GM21423 (cell line): ENCODE data around the gene OSBPL3.

Experiments used
- ATAC-seq: cut with Tn5 transposase; IDR thresholded peaks from one replicate; pipeline ENCODE4 v1.9.1; 2021; ENCODE audit warnings: mild to moderate bottlenecking, moderate library complexity; ENCODE audit not compliant: unreplicated experiment

OSBPL3 gene

DNA sequence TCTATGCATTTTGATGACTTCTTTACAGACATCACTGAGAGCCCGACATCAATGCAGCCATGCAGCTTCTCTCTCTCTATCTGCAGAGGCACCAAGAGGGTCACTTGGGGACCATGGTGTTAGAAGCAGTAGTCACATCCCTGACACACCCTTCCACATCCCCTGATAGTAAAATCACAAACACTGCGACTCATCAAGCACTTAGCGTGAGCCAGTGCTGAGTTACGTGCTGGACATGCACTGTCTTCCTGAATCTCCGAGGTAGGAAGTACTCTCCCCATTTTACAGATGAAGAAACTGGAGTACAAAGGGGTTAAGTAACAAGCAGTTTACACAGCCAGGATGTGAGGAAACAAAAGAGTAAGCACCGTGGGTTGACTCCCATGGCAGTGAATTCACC, 109.2 kb downstream of the OSBPL3 start:
- no peak for ATAC-seq

DNA sequence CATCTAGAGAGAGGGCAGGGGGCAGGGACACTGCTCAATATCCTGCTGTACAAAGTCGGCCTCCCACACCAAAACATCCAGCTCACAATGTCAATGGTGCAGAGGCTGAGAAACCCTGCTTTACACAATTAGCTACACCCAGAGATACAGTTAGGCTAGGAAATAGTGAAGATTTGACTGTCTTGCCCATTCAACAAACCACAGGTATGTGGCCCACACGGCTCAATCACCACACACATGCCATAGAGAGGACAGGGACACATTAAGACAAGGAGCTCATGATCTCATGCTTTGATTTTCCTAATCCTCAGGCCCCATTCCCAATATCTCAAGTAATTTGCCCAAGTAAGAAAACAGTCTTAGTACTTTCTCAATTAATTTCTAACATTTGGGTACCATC, 110.4 kb downstream of the OSBPL3 start:
- ATAC-seq = no peak

DNA sequence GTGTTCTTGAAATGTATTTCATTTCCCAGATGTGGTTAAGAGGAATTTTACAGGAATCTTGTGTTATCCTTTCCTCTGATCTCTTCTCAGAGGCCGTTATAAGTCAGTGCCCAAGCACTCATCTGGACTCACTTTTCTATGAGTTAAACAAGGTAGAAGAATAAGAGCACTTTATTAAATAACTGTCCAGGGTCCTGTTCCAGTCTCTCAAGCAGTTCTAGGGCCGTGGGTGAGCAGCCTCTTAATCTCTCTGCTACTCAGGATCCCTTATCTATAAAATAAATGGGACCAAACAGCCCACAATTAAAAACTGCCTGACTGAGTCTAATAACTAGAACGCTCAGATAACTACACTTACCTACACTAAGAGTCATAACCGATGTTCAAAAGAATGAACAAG, 111.2 kb downstream of the OSBPL3 start:
- ATAC-seq = no peak

DNA sequence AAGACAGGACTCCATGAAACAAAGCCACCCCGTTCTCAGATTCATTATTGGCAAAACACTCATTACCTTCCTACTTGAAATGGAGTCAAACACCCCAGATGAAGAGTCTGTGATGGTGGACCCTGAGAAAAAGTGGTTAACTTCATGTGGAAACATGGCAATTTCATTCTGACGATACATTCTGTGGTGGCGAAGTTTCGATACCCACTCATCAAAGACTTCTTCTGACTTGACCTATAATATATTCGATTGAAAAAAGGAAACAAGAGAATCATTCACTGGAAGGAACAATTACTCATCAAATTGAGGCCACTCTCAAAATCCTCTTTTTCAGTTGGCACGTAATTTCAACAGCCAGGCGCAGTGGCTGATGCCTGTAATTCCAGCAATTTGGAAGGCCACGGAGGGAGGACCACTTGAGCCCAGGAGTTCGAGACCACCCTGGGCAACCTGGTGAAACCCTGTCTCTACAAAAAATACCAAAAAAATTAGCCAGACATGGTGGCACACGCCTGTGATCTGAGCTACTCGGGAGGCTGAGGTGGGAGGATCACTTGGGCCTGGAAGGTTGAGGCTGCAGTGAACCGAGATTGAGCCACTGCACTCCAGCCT, 113.9 kb downstream of the OSBPL3 start:
- ATAC-seq = no peak

DNA sequence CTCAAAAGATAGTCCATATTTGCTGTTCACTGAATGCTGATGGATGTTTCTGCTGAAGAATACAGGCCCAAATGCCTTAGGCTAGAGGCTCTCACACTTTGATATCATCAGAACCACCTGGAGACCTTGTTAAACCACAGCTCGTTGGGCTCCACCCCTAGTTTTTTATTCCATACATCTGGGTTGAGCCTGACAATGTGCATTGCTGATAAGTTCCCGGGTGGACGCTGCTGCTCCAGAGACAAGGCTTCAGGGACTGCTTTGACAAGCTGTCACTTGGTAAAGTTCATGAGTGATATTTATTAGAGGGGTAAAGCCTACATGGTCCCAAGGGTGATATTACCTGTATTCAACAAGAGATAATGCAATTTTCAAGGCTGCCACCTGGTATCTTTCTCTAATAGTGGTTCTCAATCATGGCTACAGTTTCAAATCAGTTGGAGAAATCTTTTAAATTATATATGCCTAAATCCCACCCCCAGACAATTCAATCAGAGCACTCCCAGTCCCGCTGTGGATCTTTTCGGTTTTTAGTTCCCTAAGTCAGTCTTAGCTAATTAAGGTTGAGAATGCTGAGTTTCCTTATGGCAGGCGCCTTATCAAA, 115.7 kb downstream of the OSBPL3 start:
- no peak for ATAC-seq

DNA sequence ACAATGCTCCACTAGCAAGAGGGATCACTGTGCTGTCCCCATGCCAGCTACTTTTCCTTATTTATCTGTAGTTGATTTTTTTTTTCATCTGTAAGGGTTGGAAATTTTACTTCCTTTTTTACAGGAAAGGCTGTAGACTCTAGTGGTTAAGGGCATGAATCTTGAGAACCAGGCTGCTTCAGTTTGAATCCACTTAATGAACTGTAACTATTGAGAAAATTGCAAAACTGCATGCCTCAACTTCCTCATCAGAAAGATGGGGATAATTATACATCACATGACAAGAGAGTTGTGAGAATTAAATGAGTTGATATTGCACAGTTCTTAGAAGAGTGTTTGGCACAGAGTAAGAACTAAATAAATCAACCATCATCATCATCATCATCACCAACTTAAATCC, 116.4 kb downstream of the OSBPL3 start:
- ATAC-seq = no peak

DNA sequence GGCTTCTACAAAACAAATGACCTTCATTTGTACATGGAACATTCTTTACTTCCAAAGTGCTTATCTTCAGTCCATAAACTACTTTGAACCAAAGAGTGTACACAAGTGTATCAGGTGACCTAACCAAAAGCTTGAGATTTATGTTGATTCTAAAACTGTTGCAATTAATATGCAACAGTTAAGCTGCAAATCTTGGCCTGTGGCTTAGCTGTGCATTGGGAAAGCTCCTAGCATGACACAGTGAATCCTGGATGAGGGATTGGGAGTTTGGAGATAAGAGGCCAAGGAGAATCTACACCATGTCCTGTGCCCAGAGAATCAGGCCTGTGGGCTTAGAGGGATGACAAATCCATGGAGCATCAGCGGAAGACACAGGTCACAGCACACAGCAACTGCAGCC, 117.5 kb downstream of the OSBPL3 start:
- no peak for ATAC-seq

DNA sequence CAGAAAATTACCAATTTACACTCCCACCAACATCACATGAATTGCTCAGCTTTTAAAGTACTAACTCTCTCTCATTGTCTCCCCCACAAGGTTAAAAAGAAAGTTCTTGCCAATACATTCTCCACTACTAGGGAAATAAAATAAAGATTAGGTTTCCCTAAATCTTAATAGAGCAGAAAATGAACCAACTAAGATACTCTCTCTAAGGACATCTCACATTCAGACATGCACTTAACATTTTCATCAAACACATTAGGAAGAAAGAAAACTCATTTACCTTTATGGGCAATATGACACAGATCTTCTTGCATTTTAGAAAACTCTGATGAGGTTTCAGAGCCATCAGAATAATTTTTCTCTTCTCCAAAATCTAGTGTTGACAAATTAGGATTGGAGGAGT, 118.6 kb downstream of the OSBPL3 start:
- no peak for ATAC-seq

DNA sequence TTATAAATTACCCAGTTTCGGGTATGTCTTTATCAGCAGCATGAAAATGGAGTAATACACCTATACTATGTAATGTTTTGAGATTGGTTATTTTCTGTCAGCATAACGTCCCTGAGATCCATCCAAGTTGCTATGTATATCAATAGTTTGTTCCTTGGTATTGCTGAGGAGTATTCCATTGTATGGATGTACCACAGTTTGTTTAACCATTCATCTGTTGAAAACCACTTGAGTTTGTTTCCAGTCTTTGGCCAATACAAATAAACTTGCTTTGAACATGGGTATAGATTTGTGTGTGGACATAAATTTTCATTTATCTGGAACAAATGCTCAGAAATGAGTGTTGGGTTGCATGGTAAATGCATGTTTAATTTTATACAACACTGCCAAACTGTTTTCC, 119.4 kb downstream of the OSBPL3 start:
- no peak for ATAC-seq

DNA sequence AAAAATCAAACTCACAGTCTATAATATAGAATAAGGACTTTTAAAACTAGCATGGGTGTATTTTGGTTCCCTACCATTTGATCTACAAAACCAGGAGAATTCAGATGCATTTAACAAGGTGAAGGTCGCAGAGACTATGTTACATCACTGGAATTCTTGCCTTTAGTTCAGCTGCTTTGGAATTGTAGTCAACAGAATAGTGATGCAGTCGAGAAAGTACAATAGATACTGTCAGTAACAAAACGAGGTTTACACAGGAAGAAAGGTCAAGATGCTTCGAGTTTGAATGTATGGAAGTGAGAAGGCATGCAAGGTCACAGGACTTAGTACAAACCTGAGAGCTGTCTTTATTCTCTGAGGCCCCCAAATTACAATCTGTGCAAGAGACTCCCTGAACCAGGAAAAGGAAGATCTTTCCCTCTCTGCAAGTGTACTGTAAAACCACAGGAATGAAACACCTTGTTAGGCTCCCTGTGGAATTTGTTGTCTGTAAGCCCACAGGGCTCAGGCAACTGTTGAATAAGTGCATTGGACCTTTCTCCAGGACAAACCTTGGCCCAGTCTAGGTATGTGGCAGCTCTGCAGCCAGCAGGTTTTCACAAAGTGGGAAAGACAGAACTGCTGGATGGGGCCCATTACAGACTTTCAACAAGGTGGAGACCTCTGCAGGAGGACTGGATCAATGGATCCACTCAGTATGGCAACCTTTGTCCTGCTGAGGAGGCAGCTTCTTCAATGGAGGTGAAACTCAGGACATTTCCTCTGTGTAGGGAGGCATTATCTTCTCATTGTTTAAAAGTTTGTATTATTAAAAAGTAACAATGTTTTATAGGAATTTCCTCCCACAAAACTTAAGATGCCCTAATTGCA, 121.6 kb downstream of the OSBPL3 start:
- ATAC-seq = no peak

DNA sequence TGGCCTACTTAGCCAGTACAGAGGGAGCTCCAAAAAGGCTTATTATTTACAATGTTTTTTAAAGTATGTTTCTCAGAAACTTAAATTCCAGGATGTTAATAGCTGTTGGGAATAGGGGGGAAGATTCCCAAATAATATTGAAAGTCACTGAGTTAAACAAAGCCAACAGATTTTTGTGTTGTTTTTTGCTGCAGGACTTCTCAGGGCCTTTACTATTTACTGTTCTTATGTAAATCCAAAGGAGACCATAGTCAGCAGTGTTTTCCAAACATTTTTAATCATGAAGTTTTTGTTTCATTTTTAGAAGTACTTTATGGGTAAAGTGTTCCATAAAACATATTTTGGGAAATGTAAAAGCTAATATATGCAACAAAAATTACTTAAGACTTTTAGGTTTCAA, 122.4 kb downstream of the OSBPL3 start:
- ATAC-seq = no peak

DNA sequence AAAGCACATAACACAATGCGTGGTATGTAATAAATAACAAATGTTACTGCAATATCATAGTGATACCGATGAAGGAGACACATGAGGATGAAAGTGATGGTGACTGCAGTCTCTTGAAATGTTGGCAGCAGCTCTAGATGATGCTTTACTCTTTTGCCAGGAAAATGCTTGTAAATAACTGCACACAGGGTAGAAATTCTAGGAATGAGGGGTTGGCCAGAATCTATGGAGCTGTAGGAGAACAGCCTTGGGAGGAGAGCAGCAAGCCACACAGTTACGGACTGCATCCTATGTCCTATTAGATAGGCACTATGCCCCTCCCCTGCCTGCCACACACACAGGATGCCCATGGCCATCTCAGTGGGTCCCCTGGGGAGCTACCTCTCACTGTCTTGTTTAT, 125.1 kb downstream of the OSBPL3 start:
- ATAC-seq = no peak

DNA sequence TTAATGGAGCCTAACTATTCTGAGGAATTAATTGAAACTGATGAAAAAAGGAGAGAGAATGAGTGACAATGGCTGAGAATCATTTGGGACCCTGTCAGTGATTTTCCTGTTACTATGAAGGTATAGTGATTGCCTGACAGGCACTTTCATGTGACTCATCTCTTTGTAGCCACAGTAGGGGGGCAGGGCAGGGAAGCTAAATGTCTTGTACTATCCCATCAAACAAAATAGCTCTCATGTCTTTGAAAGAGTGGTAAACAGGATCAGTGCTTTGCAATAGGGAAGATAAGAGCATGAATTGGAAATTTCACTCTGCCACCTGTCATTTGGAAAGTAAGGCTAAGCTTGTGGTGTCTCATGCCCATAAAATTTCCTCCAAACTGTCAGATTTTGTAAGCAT, 128.2 kb downstream of the OSBPL3 start:
- no peak for ATAC-seq

DNA sequence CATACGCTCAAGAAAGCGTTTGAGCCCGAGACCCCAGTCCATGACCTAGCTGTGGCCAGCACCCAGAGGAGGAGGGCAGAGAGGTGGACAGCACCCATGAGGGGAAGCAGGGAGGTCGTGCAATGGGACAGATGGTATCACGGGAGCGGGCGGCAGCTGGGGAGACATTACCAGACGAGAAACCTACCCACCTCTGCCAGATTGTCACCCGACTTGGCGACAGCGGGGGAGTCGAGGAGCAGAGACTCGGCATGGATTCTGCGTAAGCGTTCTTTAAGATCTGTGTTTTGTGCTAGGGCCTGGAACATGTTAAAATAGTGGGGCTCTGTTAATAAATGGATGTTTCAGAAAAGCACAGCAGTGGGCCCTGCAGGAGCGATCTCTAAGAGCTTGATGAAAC, 131.1 kb downstream of the OSBPL3 start:
- no peak for ATAC-seq

DNA sequence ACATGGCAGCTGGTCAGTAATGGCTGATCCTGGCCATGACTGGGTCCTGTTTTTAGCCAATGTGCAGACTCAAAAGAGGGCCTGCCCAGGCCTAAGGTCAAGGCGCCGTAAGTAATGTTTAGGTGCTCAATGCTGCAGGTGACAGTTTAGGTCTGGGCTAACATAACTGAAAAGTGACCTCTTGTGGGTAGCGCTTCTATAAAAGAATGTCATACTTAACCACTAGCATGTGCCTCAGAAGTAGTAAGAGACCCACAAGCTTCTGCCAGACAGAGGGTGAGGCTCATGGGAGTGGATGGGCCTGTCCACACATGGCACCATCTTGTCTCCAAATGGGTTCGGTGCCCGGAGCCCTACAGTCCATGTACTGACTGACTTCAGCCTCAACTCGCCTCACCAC, 132.2 kb downstream of the OSBPL3 start:
- no peak for ATAC-seq

DNA sequence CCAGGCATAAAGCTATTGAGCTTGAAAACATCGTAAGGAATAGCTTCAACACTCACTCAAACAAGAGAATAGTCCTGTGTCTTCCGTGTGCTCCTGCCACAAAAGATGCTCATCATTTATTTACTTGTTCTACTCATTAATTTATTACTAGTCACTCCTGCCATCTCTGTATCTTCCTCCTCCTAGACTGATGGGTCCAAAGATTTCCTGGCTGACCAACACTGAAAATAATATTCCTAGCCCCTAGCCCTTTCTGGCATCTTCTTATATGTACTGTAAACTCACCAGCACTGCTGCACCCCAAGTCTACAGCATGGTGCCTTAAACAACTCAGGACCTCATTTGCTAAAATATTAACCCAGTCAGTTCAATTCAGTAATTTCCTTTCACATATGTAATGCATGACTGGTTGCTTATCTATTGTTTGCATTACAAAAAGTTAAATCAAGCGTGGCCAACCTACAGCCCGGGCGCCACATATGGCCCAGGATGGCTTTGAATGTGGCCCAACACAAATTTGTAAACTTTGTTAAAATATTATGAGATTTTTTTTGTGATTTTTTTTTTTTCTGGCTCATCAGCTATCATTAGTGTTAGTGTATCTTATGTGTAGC, 136.1 kb downstream of the OSBPL3 start:
- no peak for ATAC-seq

DNA sequence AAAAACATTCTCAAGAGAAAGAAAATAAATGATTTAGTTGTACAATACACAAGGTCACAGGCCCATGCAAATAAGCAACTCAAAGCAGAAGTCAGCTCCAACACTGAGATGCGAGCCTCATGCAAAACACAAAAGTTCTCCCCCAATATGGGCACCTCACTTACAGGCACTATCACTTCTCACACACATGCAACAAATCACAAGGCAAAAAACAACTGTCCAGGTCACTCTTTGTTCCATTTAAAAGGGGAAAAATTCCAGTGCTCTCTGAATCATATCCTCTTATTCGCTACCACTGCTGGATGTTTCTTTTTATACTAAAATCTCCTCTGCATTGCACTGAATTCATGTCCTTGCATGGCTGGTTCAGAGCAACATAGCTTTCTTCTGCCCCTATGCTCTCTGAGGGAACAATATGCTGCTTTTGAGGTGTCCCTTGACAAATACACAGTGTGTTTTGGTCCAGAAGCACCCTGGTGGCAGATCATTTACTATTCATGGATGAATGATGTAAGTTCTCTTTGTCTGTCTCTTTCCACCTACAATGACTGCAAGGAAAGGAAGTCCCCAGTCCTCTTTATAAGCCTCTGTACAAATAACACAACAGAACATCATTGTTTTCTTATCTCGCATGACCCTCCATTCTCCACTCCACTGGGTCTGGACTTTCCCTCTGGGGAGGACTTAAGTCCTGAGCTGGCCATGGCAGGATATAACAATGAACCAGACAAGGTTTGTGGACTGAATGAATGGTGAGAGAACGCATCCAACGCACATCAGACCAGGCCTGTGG, 137.3 kb downstream of the OSBPL3 start:
- ATAC-seq = peak; percentile 45

DNA sequence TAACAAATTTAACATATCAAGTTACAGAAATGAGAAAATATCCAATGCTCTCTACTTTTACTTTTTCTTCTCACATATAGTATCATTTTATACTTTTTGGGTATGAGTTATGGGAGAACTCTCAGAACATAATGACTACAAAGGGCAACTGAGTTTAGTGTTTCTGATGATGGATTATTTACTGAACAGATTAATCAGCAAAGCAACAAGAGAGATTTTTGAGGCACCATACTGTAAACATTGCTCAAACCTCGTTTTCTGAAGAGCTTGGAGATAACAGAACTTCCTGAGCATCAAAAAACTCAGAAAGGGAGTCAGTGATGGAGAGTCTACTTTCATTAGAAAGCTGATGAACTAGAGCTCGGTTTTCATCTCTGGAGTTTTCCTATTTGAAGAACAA, 137.9 kb downstream of the OSBPL3 start:
- ATAC-seq = no peak

DNA sequence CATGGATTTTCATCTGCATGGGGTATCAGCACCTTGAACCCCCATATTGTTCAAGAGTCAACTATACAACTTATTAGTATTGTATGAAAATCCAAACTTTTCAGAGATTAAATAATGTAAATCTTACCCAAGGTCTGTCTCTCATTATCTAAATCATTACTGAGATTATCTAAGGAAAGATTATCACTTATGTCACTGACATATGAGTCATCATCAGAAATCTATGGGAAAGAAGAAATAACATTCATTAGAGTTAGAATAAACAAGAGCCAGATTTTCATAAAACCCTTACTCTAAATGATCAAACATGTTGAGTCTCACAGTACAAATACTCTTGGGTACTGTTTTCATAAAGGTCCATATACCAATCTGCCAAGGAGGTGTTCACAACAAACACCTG, 139.4 kb downstream of the OSBPL3 start:
- ATAC-seq = no peak

DNA sequence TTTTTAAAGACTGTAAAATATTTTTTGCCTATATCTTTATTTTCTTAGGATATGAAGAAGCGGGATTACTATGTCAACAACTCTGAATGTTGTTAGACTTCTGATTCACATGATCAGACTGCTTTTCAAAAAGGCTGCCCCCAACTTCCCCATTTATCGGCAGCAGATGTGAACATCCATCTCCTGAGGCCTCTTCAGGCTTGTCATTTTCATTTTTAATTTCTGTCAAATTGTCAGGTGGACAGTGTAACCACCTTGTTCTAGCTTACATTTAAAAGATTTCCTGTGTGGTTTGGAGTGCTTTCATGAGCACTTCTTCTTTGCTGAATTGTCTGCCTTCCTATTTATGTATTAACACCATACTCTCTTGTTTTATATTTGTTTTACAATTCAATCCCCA, 143.9 kb downstream of the OSBPL3 start:
- peak; percentile 77 for ATAC-seq

DNA sequence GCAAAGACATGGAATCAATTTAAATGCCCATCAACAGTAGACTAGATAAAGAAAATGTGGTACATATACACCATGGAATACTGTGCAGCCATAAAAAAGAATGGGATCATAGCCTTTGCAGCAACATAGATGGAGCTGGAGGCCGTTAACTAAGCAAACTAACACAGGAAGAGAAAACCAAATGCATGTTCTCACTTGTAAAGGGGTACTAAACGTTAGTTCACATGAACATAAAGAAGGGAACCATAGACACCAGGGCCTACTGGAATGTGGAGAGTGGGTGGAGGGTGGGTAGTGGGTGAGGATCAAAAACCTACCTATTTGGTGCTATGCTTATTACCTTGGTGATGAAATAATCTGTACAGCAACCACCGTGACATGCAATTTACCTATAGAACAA, 144.3 kb downstream of the OSBPL3 start:
- ATAC-seq = peak; percentile 16
